Rectal smooth muscle tissue (tissue), 1 donor: ENCODE results near the gene ST8SIA5.
A peak's percentile ranks its signal among the peaks of the same experiment; 100 is the strongest.
"Not testable (repeated sequence)": the region's sequence is repeated elsewhere in the genome, so short reads cannot be mapped to it uniquely, and the experiment has no call there.

Experiments used
- H3K27ac ChIP-seq: one replicate; pipeline ENCODE4 v1.7.0; 2013; ENCODE audit warnings: low read depth, low read length, inconsistent platforms
- H3K27me3 ChIP-seq: one replicate; pipeline ENCODE4 v1.7.0; 2013; ENCODE audit warnings: low read length; ENCODE audit not compliant: control insufficient read depth, insufficient read depth
- H3K36me3 ChIP-seq: one replicate; pipeline ENCODE4 v1.7.0; 2013; ENCODE audit warnings: low read length; ENCODE audit not compliant: control insufficient read depth, insufficient read depth
- H3K4me1 ChIP-seq: one replicate; pipeline ENCODE4 v1.7.0; 2013; ENCODE audit warnings: low read length; ENCODE audit not compliant: control insufficient read depth, insufficient read depth
- H3K4me3 ChIP-seq: one replicate; pipeline ENCODE4 v1.7.0; 2013; ENCODE audit warnings: low read length
- H3K9ac ChIP-seq: one replicate; pipeline ENCODE4 v1.7.0; 2013; ENCODE audit warnings: low read length

Gene ST8SIA5

GRCh38 chr18:46756559-46757201, at the start of gene ST8SIA5:
TSS of gene ST8SIA5 (minus strand) at chr18:46757053. CDS start at chr18:46756508, 545 bp downstream.
- H3K9ac ChIP-seq, result no peak within 1 kb of the TSS
- H3K36me3 ChIP-seq, result no peaks in the 10 kb centered on the region
- no peak within 1 kb of the TSS for H3K27ac ChIP-seq
- H3K4me3 ChIP-seq, result peak within 1 kb of the TSS; percentile 9
- H3K27me3 ChIP-seq, result peaks cover 4% of the 10 kb centered on the region
- H3K4me1 ChIP-seq, result no peaks in the 10 kb centered on the region

GRCh38 chr18:46795945-46796344, 39.1 kb upstream of the ST8SIA5 start:
- H3K27ac ChIP-seq, H3K9ac ChIP-seq, H3K27me3 ChIP-seq, H3K36me3 ChIP-seq, H3K4me3 ChIP-seq, H3K4me1 ChIP-seq: not testable (repeated sequence)

- no peak overlapping the region for H3K9ac ChIP-seq
- H3K36me3 ChIP-seq, result no peaks in the 10 kb centered on the region
- no peak overlapping the region for H3K27ac ChIP-seq
- no peaks in the 10 kb centered on the region for H3K4me1 ChIP-seq
- H3K27me3 ChIP-seq, result no peaks in the 10 kb centered on the region
- H3K4me3 ChIP-seq, result no peak overlapping the region
Measured at GRCh38 chr18:46794607-46795006, 37.8 kb upstream of the ST8SIA5 start.

GRCh38 chr18:46793565-46793964, 36.7 kb upstream of the ST8SIA5 start:
- H3K27ac ChIP-seq, result no peak overlapping the region
- H3K9ac ChIP-seq, result no peak overlapping the region
- H3K4me1 ChIP-seq, result no peaks in the 10 kb centered on the region
- no peaks in the 10 kb centered on the region for H3K27me3 ChIP-seq
- no peak overlapping the region for H3K4me3 ChIP-seq
- H3K36me3 ChIP-seq, result no peaks in the 10 kb centered on the region

- no peaks in the 10 kb centered on the region for H3K27me3 ChIP-seq
- H3K4me1 ChIP-seq, result no peaks in the 10 kb centered on the region
- H3K27ac ChIP-seq, result no peak overlapping the region
- H3K36me3 ChIP-seq, result no peaks in the 10 kb centered on the region
- H3K9ac ChIP-seq, result no peak overlapping the region
- no peak overlapping the region for H3K4me3 ChIP-seq
Measured at GRCh38 chr18:46789088-46789487, 32.2 kb upstream of the ST8SIA5 start.

GRCh38 chr18:46787674-46788073, 30.8 kb upstream of the ST8SIA5 start:
- H3K9ac ChIP-seq, result no peak overlapping the region
- H3K27ac ChIP-seq, result no peak overlapping the region
- H3K36me3 ChIP-seq, result no peaks in the 10 kb centered on the region
- H3K4me1 ChIP-seq, result no peaks in the 10 kb centered on the region
- no peaks in the 10 kb centered on the region for H3K27me3 ChIP-seq
- H3K4me3 ChIP-seq, result no peak overlapping the region

- no peaks in the 10 kb centered on the region for H3K27me3 ChIP-seq
- no peak overlapping the region for H3K9ac ChIP-seq
- H3K36me3 ChIP-seq, result no peaks in the 10 kb centered on the region
- no peaks in the 10 kb centered on the region for H3K4me1 ChIP-seq
- no peak overlapping the region for H3K4me3 ChIP-seq
- no peak overlapping the region for H3K27ac ChIP-seq
Measured at GRCh38 chr18:46772357-46772756, 15.5 kb upstream of the ST8SIA5 start.

GRCh38 chr18:46771141-46771540, 14.3 kb upstream of the ST8SIA5 start:
- Histone ChIP-seq H3K9ac (no peak overlapping the region), H3K4me3 (no peak overlapping the region), H3K4me1 (no peaks in the 10 kb centered on the region), H3K27me3 (no peaks in the 10 kb centered on the region), H3K27ac (no peak overlapping the region), H3K36me3 (no peaks in the 10 kb centered on the region)

GRCh38 chr18:46770708-46771107, 13.9 kb upstream of the ST8SIA5 start:
- no peaks in the 10 kb centered on the region for H3K27me3 ChIP-seq
- no peak overlapping the region for H3K27ac ChIP-seq
- H3K4me3 ChIP-seq, result no peak overlapping the region
- no peaks in the 10 kb centered on the region for H3K4me1 ChIP-seq
- no peak overlapping the region for H3K9ac ChIP-seq
- no peaks in the 10 kb centered on the region for H3K36me3 ChIP-seq

- Histone ChIP-seq H3K36me3 (no peaks in the 10 kb centered on the region), H3K4me3 (no peak overlapping the region), H3K27me3 (no peaks in the 10 kb centered on the region), H3K9ac (no peak overlapping the region), H3K27ac (no peak overlapping the region), H3K4me1 (no peaks in the 10 kb centered on the region)
Measured at GRCh38 chr18:46768166-46768921, 11.5 kb upstream of the ST8SIA5 start.

GRCh38 chr18:46767217-46767616, 10.4 kb upstream of the ST8SIA5 start:
- Histone ChIP-seq H3K9ac (no peak overlapping the region), H3K27ac (no peak overlapping the region), H3K4me1 (no peaks in the 10 kb centered on the region)

GRCh38 chr18:46764586-46764985, 7.7 kb upstream of the ST8SIA5 start:
- no peaks in the 10 kb centered on the region for H3K36me3 ChIP-seq
- no peak overlapping the region for H3K9ac ChIP-seq
- no peaks in the 10 kb centered on the region for H3K4me1 ChIP-seq
- no peak overlapping the region for H3K27ac ChIP-seq
- H3K27me3 ChIP-seq, result no peaks in the 10 kb centered on the region
- H3K4me3 ChIP-seq, result no peak overlapping the region

More at GRCh38 chr18:46767217-46767616, 10.4 kb upstream of the ST8SIA5 start:
- Histone ChIP-seq H3K27me3 (no peaks in the 10 kb centered on the region), H3K36me3 (no peaks in the 10 kb centered on the region), H3K4me3 (no peak overlapping the region)
